Endothelial cell of umbilical vein (primary cell): ENCODE measurements around the gene SDHA.
"Not testable (repeated sequence)": the region's sequence is repeated elsewhere in the genome, so short reads cannot be mapped to it uniquely, and the experiment has no call there.

Experiments
- CTCF ChIP-seq, 2 donors: IDR thresholded peaks; 1 replicate in 1 of 2; 2 replicates in 1 of 2; pipeline ENCODE4 v1.5.1; 2011; ENCODE audit warnings: low read length in 2 of 2, mild to moderate bottlenecking in 2 of 2, moderate library complexity in 2 of 2, control low read depth in 1 of 2, inconsistent platforms in 1 of 2, low read depth in 1 of 2; ENCODE audit not compliant: insufficient read depth in 1 of 2; ENCODE audit errors: extremely low read depth in 1 of 2
- EZH2 ChIP-seq: IDR thresholded peaks from 2 replicates; pipeline ENCODE4 v1.6.1; 2012; ENCODE audit warnings: borderline replicate concordance, low read depth, mild to moderate bottlenecking, moderate library complexity, low read length, inconsistent platforms; ENCODE audit not compliant: severe bottlenecking
- JUN ChIP-seq: IDR thresholded peaks from 2 replicates; pipeline ENCODE4 v1.6.1; 2011; ENCODE audit warnings: borderline replicate concordance, low read depth; ENCODE audit not compliant: insufficient read length, insufficient read depth
- POLR2A ChIP-seq: IDR thresholded peaks from 2 replicates; pipeline ENCODE4 v1.6.1; 2012; ENCODE audit warnings: low read depth, mild to moderate bottlenecking, control low read depth, low read length
- POLR2AphosphoS5 ChIP-seq: IDR thresholded peaks from 2 replicates; pipeline ENCODE4 v1.6.1; 2012; ENCODE audit warnings: low read depth, mild to moderate bottlenecking, control low read depth, low read length, moderate library complexity; ENCODE audit not compliant: insufficient read depth

- TF ChIP-seq CTCF (IDR thresholded peaks at IDR 0.05; ENCODE audit: extremely low read depth in 1 of 2, insufficient read depth in 1 of 2, low read depth in 1 of 2, low read length in 2 of 2); JUN; POLR2A; POLR2AphosphoS5; EZH2: not testable (repeated sequence)
Observed at GRCh38 chr5:241045-241669, 23.0 kb downstream of the SDHA start.
